OCI-LY3 (cell line): ENCODE measurements around the gene HM13.

Experiments used
- EZH2phosphoT487 ChIP-seq: fragments of 200-600 bp; shearing (Covaris generic); IDR thresholded peaks from 2 replicates; pipeline ENCODE4 v1.6.1; 2018; ENCODE audit warnings: antibody characterized with exemption, mixed run types, low read depth
- TF ChIP-seq, protein P1 (sequence below): fragments of 200-600, 300-600 bp; sonication (generic); IDR thresholded peaks from 2 replicates; pipeline ENCODE4 v1.5.1; 2014; ENCODE audit warnings: antibody characterized with exemption, low read length, low read depth

DNA sequence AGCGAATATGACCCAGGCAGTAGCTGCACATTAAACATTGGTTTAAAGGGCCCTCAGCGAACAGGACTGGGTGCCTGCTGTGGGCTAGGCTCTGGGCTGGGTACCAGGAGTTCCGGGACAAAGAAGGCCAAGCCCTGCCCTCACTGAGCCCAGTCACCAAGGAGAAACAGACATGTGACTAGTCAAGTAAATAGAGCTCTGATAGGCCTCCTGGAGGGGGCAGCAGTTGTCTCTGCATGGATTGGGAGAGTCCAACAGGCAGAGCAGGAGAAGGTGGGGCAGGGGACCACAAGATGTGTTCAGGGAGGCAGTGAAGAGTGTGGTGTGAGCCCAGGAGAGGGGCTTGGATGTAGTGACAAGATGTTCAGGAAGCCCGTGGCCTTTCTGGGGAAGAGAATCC lies 3.1 kb downstream of the HM13 start:
- TF ChIP-seq, protein P1, sequence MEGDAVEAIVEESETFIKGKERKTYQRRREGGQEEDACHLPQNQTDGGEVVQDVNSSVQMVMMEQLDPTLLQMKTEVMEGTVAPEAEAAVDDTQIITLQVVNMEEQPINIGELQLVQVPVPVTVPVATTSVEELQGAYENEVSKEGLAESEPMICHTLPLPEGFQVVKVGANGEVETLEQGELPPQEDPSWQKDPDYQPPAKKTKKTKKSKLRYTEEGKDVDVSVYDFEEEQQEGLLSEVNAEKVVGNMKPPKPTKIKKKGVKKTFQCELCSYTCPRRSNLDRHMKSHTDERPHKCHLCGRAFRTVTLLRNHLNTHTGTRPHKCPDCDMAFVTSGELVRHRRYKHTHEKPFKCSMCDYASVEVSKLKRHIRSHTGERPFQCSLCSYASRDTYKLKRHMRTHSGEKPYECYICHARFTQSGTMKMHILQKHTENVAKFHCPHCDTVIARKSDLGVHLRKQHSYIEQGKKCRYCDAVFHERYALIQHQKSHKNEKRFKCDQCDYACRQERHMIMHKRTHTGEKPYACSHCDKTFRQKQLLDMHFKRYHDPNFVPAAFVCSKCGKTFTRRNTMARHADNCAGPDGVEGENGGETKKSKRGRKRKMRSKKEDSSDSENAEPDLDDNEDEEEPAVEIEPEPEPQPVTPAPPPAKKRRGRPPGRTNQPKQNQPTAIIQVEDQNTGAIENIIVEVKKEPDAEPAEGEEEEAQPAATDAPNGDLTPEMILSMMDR: 0 out of 2 replicates have a peak, but pooled peaks have one; percentile 3
- TF ChIP-seq EZH2phosphoT487: no peak
